GM19468 (cell line): ENCODE results near the gene ROBO4.

Source experiments
- ATAC-seq: cut with Tn5 transposase; IDR thresholded peaks from one replicate; pipeline ENCODE4 v1.9.1; 2021; ENCODE audit warnings: mild to moderate bottlenecking, moderate library complexity, moderate number of reproducible peaks; ENCODE audit not compliant: unreplicated experiment; ENCODE audit errors: extremely low read depth

The ROBO4 gene

GRCh38 chr11:124891373-124891861 is 6.2 kb downstream of the ROBO4 start:
- ATAC-seq = no peak

GRCh38 chr11:124890683-124891372 is 6.8 kb downstream of the ROBO4 start:
- ATAC-seq = no peak

GRCh38 chr11:124890151-124890550 is 7.5 kb downstream of the ROBO4 start:
- no peak for ATAC-seq

GRCh38 chr11:124889191-124890091 is 8.2 kb downstream of the ROBO4 start:
- ATAC-seq = no peak

GRCh38 chr11:124887667-124888013 is 10.0 kb downstream of the ROBO4 start:
- ATAC-seq = no peak

GRCh38 chr11:124886978-124887666 is 10.5 kb downstream of the ROBO4 start:
- no peak for ATAC-seq

- no peak for ATAC-seq
Observed at GRCh38 chr11:124886476-124886875, 11.2 kb downstream of the ROBO4 start.

GRCh38 chr11:124884869-124885479 is 12.7 kb downstream of the ROBO4 start:
- ATAC-seq = no peak

GRCh38 chr11:124884340-124884739 is 13.3 kb downstream of the ROBO4 start:
- ATAC-seq = no peak

GRCh38 chr11:124882339-124883071 is 15.2 kb downstream of the ROBO4 start:
- no peak for ATAC-seq

GRCh38 chr11:124880958-124881357 is 16.7 kb downstream of the ROBO4 start:
- ATAC-seq = no peak

- no peak for ATAC-seq
Observed at GRCh38 chr11:124880290-124880611, 17.4 kb downstream of the ROBO4 start.

GRCh38 chr11:124879493-124880289 is 18.0 kb downstream of the ROBO4 start:
- no peak for ATAC-seq

- ATAC-seq = no peak
Observed at GRCh38 chr11:124878759-124879492, 18.7 kb downstream of the ROBO4 start.

GRCh38 chr11:124877910-124878758 is 19.5 kb downstream of the ROBO4 start:
- ATAC-seq = no peak

GRCh38 chr11:124877631-124877909 is 20.1 kb downstream of the ROBO4 start:
- no peak for ATAC-seq

GRCh38 chr11:124876818-124877630 is 20.6 kb downstream of the ROBO4 start:
- no peak for ATAC-seq
